Activated CD8-positive, alpha-beta memory T cell treated with anti-CD3 and anti-CD28 coated beads for 1 hour (primary cell): ENCODE data around the gene NCKAP1.
"Not testable (repeated sequence)": the region's sequence is repeated elsewhere in the genome, so short reads cannot be mapped to it uniquely, and the experiment has no call there.

Source experiments
- DNase-seq, 2 donors: peaks; one replicate each; pipeline ENCODE4 v3.0.0-alpha.2; 2020; ENCODE audit warnings: low read depth in 1 of 2; ENCODE audit errors: extremely low read depth in 1 of 2

NCKAP1 gene

DNA sequence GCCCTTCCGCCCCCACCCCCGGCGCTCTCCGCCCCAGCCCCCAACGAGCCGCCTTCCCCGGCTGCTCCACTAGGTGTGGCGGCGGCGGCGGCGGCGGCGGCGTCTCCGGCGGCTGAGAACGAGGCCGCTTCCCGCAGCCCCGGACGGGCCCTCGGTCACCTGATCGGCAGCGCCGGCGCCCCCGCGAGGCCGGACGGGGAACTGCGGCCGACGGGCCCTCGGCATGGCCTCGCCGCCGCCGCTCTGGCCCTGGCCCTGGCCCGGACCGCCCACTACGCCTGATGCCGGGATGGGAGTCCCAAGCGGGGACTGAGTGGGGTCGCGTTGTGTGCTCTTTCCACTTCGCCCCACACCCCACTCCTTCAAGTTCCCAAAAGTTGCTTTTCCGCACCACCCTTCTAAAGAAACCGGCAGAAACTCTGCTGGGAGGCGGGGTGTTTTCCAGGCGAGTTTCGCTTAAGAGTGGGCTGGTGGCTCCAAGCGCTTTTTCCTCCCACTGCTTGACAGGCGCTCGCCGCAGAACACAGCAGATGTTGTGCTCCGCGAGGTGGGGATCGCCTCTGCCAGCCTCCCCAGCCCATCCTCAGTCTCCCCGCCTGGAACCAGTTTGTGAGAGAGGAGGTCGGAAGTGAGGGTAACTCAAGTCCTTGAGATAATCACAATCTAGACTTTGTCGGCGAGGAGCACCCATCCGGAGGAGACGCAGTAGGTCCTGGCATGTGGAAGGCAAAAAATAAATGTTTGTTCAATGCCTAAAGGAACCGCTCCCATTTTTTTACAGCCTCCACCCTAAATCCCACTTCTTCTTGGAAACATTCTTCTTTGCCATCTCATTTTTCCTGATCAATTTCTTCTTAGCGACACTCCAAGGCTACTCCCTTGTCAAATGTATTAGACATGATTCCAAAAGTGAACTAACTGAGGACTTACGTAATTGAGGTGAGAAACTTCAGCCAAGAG is at the start of gene NCKAP1:
Gene NCKAP1, minus strand, starts transcription at position 117 of the 960 bp plus-strand sequence. CDS start 358 bp downstream, outside the sequence.
- DNase-seq: peak; percentile 19 to 80

- no peak for DNase-seq
Measured at GRCh38 chr2:183081911-183082310, 43.7 kb upstream of the NCKAP1 start.

DNA sequence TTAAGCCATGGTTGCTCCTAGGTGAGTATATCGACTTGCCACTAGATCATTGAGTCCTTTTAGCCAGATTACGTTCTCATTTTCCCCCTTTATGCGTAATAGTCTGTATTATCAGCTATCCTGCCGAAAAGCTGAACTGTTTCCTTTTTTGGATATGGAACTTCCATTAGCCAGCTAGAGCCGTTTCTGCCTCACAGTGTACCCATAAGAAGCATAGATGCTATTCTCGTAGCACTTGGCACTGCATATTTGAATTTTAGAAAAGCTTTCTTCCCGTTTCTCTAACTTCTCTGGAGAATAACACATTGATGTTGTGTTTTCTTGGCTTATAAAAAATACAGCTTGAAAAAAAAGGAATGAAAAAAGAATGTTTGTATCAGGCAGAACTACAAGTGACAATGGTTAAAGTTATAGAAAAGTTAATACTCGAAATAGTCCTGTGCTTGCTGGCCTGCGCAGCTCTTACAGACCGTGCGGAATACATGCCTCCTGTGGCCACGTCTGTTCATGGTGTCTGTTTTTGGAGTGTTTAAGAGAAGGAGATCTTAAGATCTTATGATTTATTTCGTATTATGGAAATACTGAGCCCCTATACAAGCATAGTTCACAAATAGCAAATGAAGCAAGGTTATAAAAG is 41.0 kb upstream of the NCKAP1 start:
- DNase-seq: no peak

DNA sequence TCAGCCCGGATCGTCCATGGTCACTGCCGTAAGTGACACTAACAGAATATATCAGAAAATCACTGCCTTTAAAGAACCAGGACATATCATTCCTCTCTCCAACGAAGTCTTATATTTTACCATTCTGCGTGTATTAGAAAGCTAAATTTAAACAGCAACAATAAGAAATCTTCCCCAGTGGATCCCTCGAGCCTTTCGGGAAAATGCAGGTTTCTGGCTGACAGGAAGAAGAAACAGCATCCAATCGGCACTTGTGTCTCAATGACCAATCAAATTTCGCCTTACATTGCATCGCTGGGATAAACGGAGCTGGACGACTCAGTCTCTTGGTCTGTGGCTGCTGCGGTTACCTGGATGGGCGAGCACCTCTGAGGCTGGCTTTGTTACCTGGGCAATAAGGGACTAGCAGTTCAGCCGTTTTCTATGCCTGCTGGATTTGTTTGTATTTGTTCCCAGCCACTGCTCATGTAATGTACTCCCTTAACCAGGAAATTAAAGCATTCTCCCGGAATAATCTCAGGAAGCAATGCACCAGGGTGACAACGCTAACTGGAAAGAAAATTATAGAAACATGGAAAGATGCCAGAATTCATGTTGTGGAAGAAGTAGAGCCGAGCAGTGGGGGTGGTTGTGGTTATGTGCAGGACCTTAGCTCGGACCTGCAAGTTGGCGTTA is 40.3 kb upstream of the NCKAP1 start, which contains the start of gene DUSP19:
Gene DUSP19, plus strand, starts transcription at position 284 of the 675 bp plus-strand sequence. Its CDS starts 187 bp downstream, at position 471.
- DNase-seq: peak; percentile 43 to 51

DNA sequence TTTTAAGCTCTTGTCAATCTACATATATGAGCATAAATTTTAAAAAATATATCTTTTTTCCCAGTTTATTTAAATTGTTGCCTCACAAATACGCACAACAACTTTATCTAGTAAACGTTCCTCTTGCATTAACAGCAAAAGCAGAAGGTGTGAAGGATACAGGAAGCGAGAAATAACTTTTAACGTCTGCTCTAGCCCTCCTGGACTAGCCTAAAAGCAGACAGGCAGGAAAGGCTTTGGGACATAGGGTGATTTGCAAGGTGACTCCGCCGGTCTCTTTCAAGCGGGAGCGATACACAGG is 39.9 kb upstream of the NCKAP1 start:
- DNase-seq: no peak

DNA sequence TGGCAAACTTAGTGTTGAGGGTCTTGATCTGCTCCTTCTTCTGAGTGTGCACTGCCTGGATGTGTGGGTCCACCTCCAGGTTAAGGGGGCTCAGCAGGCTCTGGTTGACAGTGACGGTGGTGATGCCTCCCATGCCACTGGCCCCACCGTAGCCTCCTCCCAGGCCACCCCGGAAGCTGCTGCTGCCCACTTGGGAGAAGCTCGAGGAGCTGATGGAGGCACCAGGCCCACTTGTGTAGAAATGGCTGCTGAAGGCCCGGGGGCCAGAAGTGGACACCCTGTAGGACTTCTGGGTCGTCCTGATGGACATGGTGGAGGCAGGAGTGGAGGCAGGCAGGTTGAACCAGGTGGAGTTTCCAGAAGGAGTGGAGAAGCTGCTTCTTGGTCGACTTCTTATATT is 33.9 kb upstream of the NCKAP1 start:
- no peak for DNase-seq

- no peak for DNase-seq
Measured at GRCh38 chr2:183070942-183071844, 32.9 kb upstream of the NCKAP1 start.

DNA sequence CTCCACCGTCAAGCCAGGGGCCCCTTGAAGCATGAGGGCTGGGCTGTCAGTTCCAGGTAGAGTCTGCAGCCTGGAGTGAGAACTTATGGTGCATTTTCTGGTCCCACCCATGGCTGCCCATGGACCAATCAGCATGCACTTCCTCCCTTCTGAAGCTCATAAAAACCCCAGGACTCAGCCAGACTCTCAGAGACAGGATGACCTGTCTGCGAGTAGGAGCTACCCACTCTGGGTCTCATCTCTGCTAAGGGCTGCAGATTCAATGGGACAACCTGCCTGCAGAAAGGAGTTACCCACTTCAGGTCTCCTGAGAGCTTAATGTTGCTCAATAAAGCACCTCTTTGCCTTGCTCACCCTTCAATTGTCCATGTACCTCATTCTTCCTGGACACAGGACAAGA is 30.9 kb upstream of the NCKAP1 start:
- DNase-seq: no peak

GRCh38 chr2:183068561-183068960 is 30.3 kb upstream of the NCKAP1 start:
- no peak for DNase-seq

DNA sequence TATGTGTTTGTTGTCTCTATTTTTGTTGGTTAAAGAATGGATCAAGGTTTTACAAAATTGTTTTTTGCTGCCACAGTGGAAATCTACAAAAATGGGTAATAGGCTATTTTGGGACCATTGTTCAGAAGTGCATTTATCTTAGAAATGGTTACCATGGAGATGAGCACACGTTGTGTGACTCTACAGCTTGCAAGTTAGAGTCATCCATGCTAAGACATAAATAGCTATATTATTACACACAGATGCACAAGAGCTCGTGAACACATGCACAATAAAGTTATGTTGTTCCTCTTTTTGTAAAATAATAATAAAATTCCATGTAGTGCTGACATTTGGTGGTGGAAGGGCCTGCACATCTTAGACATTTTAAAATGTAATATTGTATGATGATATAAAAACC is 24.8 kb upstream of the NCKAP1 start:
- no peak for DNase-seq

GRCh38 chr2:183060571-183061231 is 22.4 kb upstream of the NCKAP1 start:
- DNase-seq: no peak

DNA sequence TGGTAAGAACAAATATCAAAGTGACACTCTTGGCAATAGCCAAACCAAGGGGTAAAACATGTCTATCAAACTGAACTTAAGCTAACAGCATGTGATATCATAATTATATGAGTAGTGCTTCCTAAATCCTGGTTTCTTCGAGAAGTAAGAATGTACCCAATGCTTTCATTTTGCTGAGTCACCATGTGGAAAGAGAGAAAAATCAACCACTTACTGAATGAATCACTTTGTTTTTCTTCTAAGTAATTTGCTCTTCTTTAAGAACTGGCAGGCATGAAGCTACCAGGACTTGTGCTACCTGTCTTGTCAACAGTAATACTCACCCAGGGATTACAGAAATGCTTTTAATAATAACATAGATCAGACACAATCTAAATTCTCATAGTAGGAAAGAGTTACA is 21.3 kb upstream of the NCKAP1 start:
- DNase-seq: no peak

GRCh38 chr2:183057333-183057985 is 19.2 kb upstream of the NCKAP1 start:
- DNase-seq: no peak

DNA sequence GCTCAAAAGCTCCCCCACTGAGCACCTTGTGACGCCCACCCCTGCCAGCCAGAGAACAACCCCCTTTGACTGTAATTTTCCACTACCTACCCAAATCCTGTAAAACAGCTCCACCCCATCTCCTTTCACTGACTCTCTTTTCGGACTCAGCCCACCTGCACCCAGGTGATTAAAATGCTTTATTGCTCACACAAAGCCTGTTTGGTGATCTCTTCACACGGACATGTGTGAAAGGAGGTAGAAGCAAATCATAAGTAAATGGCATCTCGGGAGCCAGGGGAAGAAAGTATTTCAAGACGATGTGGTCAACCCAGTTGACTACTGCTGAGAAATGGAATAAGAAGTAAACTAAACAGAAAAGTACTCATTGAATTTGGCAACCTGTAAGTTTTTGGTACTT is 11.2 kb upstream of the NCKAP1 start:
- no peak for DNase-seq

DNA sequence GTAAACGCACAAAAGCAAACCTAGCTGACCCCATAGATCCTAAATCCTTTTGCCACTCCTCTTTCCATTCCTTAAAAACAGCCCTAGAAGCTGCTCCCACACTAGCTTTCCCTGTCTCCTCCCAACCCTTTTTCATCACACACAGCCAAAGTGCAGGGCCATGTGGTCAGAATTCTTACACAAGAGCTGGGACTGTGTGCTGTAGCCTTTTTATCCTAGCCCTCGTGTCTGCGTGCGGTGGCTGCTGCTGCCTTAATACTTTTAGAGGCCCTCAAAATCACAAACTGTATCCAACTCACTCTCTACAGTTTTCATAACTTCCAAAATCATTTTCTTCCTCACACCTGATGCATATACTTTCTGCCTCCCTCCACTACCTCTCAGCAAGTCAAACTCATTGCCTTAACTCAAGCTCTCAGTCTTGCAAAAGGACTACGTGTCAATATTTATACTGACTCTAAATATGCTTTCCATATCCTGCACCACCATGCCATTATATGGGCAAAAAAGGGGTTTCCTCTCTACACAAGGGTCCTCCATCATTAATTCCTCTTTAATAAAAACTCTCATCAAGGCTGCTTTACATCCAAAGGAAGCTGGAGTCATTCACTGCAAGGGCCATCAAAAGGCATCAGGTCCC is 9.3 kb upstream of the NCKAP1 start:
- not testable (repeated sequence) for DNase-seq

DNA sequence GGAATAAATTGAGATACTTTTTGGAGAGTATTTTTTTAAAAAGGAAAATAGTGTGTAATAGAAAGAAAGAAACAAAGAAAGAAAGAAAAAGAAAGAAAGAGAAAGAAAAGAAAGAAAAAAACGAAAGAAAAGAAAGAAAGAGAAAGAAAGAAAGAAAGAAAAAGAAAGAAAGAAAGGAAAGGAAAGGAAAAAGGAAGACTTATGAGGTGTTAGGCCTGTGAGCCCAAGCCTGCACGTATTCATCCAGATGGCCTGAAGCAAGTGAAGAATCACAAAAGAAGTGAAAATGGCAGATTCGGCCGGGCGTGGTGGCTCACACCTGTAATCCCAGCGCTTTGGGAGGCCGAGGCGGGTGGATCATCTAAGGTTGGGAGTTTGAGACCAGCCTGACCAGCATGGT is 5.3 kb upstream of the NCKAP1 start:
- not testable (repeated sequence) for DNase-seq

DNA sequence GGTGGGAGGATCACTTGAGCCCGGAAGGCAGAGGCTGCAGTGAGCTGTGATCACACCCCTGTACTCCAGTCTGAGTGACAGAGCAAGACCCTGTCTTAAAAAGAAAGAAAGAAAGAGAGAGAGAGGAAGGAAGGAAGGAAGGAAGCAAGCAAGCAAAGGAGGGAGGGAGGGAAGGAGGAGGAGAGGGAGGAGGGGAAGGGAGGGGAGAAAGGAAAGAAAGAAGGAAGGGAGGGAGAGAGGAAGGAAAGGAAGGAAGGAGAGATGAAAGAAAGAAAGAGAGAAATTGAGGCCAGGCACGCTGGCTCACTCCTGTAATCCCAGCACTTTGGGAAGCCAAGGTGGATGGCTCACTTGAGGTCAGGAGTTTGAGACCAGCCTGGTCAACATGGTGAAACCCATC is 2.3 kb upstream of the NCKAP1 start:
- no peak for DNase-seq

DNA sequence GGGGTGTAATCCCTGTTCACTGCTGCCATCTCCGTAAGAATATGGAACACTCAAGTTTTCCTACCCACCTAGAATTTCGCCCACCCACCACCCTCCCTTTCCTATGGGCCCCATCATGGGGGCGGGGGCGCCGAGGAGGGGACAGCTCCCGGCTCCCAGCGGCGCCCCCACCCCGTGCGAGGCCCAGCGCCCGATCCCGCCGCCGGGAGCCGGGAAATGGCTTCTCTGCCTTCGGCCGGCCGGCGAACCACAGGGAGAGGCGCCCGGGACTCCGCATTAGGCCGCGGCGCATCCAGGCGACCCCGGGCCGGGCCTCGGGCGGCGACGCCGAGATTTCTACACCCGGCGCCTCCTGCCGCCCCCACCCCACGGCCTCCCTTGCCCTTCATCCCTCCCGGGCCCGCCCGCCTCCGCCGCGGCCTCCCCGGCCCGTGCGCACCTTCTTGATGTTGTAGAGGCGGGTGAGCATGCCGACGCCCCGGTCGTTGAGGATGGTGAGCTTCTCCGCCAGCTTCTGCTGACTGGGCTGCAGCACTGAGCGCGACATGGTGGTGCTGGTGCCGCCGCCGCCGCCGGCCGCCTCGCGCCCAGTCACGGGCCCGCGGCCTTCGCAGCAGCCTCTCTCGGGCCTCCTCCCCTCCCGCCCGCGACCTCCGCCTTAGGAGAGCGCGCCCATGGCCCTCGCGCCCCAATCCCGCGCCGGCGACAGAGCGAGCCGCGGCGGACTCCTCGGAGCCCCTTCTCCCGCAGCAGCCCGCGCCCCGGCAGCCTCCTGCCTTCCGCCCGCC is 510 bp downstream of the NCKAP1 start:
- peak; percentile 1 to 24 for DNase-seq
